ENCODE measurements around the gene CTRB1.

CTRB1 gene

GRCh38 chr16:75263291-75263962 lies 44.6 kb downstream of the CTRB1 start:
- peak overlapping the region; percentile 15 to 96 for H3K4me3 ChIP-seq (replicated peaks in 1 of 2; ENCODE audit: low read depth in 2 of 2, low read length in 2 of 2)
- TF ChIP-seq, protein P1, sequence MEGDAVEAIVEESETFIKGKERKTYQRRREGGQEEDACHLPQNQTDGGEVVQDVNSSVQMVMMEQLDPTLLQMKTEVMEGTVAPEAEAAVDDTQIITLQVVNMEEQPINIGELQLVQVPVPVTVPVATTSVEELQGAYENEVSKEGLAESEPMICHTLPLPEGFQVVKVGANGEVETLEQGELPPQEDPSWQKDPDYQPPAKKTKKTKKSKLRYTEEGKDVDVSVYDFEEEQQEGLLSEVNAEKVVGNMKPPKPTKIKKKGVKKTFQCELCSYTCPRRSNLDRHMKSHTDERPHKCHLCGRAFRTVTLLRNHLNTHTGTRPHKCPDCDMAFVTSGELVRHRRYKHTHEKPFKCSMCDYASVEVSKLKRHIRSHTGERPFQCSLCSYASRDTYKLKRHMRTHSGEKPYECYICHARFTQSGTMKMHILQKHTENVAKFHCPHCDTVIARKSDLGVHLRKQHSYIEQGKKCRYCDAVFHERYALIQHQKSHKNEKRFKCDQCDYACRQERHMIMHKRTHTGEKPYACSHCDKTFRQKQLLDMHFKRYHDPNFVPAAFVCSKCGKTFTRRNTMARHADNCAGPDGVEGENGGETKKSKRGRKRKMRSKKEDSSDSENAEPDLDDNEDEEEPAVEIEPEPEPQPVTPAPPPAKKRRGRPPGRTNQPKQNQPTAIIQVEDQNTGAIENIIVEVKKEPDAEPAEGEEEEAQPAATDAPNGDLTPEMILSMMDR (IDR thresholded peaks at IDR 0.05; ENCODE audit: low read depth, low read length): no peak
- DNase-seq (ENCODE audit: low read depth in 2 of 2): no peak

- DNase-seq (ENCODE audit: low read depth in 2 of 2): peak in 1 of 2 donors; percentile 33
- H3K4me3 ChIP-seq (replicated peaks in 1 of 2; ENCODE audit: low read depth in 2 of 2, low read length in 2 of 2): peak overlapping the region; percentile 96 to 98
- TF ChIP-seq, protein P1 (IDR thresholded peaks at IDR 0.05; ENCODE audit: low read depth, low read length): no peak
These were observed 45.2 kb downstream of the CTRB1 start for GRCh38 chr16:75263963-75264445.

GRCh38 chr16:75264457-75264998 lies 45.7 kb downstream of the CTRB1 start:
- peak; percentile 40 to 61 for DNase-seq (ENCODE audit: low read depth in 2 of 2)
- TF ChIP-seq, protein P1 (IDR thresholded peaks at IDR 0.05; ENCODE audit: low read depth, low read length): no peak
- peak overlapping the region; percentile 96 to 98 for H3K4me3 ChIP-seq (replicated peaks in 1 of 2; ENCODE audit: low read depth in 2 of 2, low read length in 2 of 2)

DNA sequence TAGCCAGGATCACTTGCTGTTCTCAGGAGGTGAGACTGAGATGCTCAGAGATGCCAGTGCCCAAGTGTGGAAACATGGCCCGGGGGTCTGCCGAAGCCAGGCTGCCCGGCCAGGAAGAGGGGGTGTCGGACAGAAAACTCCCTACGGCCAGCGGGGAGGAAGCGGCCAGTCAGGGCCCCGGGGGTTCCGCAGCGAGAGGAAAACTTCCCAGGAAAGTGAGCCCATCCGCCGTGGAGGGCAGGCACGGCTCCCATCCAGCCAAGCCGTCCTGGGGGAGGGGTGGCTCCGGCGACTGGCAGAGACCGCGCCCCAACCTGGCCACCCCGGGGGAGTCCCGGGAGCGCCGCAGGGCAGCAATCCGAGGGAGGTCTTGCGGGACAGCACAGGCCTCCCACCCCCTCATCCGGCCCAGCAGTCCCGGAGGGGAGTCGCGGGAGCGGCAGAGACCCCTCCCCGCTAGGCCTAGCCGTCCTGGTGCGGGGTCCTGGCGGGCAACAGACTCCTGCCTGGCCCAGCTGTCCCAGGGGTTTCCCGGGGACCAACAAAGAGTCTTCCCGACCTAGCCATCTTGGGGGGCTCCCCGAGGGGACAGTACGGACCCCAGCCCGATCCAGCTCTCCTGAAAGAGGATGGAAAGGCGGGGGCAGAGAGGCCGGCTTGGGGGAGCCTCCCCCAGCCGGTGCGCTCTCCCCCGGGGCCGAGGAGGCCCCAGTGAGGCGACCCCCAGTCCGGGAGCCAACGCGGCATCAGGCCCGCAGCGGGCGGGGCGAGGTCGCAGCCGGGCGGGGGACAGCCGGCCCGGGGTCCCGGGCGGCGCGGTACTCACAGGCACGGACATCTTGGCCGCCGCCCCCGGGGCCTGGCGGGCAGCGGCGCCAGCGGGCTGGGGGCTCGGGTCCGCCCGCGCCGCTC lies 46.5 kb downstream of the CTRB1 start:
- TF ChIP-seq, protein P1 (IDR thresholded peaks at IDR 0.05; ENCODE audit: low read depth, low read length): no peak
- no peak for DNase-seq (ENCODE audit: low read depth in 2 of 2)
- peak overlapping the region; percentile 96 to 98 for H3K4me3 ChIP-seq (replicated peaks in 1 of 2; ENCODE audit: low read depth in 2 of 2, low read length in 2 of 2)

DNA sequence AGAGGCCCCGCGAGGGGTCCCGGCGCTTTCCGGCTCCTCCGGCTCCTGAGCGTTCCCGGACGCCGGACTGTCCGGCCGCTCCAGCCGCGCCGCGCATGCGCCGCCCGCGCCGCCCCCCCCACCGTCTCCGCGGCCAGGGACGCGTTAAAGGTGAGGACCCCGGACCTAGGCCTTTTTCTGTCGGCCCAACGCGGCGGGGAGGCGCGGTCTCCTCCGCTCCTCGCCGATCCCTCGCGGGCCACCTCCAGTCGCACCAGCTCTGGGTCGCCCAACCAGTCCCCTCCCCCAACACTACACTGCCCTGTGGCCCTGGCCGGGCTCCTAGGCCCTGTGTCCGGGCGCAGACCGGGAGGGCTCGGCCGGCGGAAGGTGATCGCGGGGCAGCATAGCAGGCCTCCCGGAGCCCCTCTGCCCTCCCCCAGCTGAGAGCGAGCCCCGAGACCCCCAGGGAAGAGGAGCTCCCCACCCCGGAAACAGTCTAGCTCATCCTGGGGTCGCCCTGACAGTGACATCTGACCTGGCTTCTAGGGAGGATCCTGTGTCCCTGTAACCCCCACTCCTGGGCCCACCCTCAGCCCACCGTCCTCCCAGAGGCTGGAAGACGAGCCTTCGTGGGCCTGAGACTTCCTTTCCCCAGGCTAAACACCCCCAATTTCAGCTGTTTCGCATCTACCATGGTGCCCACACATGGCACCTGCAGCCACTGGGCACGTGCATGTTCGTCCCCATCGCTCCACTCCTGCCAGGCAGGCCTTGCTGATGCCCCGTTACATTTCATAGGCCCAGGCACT lies 47.3 kb downstream of the CTRB1 start:
- DNase-seq (ENCODE audit: low read depth in 2 of 2): peak; percentile 74 to 76
- TF ChIP-seq, protein P1 (IDR thresholded peaks at IDR 0.05; ENCODE audit: low read depth, low read length): no peak

More for the DNA sequence above, 47.3 kb downstream of the CTRB1 start:
- peak overlapping the region; percentile 96 to 98 for H3K4me3 ChIP-seq (replicated peaks in 1 of 2; ENCODE audit: low read depth in 2 of 2, low read length in 2 of 2)
